Stimulated activated CD4-positive, alpha-beta T cell treated with anti-CD3 and anti-CD28 coated beads, Interleukin-4, amount 100 ng/mL, for 4 hours (primary cell): Measurements from ENCODE around the gene IQGAP2.
"Not testable (repeated sequence)": the region's sequence is repeated elsewhere in the genome, so short reads cannot be mapped to it uniquely, and the experiment has no call there.

Experiments
- DNase-seq, 2 experiments: peaks; one replicate each; pipeline ENCODE4 v3.0.0-alpha.2; 2020

Gene IQGAP2

GRCh38 chr5:76546497-76547102 is 143.5 kb downstream of the IQGAP2 start:
- peak in 1 of 2 experiments; percentile 53 for DNase-seq

GRCh38 chr5:76547242-76547890 is 144.3 kb downstream of the IQGAP2 start:
- DNase-seq: peak in 1 of 2 experiments; percentile 47

DNA sequence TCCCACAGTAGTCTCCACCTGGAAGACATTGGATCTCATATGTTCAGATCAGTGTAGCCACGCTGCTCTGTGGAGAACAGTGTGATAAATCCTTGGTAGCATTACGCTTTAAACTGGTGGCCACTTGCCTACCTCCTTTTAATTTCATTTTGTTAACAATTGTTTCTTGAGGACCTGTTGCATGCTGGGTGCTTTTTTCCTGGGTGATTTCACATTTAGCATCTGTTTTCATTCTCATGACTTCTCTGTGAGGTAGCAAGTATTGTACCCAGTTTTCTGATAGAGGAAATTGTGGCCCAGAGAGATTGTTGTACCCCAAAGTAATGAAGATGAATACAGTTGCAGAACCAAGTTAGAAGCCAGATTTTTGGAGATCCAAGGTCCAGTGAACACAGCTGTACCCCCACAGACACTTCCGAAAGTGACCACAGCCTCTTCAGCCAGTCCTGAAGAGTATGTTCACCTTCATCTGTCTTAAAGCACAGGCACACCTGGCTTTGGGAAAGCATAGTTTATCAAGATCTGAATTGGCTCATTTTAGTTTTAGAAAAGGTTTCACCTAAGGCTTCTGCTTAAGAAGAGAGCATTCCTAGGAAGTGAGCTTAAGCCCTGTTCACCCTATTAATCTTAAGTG is 144.9 kb downstream of the IQGAP2 start:
- DNase-seq: no peak

GRCh38 chr5:76548525-76549229 is 145.6 kb downstream of the IQGAP2 start:
- DNase-seq: no peak

GRCh38 chr5:76550881-76551280 is 147.8 kb downstream of the IQGAP2 start:
- DNase-seq: not testable (repeated sequence)

- no peak for DNase-seq
These were observed 149.5 kb downstream of the IQGAP2 start for GRCh38 chr5:76552546-76552945.

GRCh38 chr5:76553251-76553650 is 150.2 kb downstream of the IQGAP2 start:
- no peak for DNase-seq

DNA sequence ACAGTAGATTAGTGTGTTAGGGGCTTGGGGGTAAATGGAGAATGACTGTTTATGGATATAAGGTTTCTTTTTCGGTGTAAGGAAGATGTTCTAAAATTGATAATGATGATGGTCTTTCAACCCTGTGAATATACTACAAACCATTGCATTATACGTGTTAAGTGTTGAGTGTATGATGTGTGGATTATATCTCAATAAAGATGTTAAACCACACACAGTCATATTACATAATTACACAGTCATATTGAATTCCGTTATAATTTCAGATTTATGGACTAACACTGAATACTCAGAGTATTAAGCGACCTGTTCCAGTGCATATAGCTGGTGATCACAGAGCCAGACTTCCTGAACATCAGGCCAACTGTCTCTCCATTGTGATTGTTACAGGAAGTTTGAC is 152.0 kb downstream of the IQGAP2 start:
- no peak for DNase-seq

GRCh38 chr5:76555717-76556116 is 152.6 kb downstream of the IQGAP2 start:
- DNase-seq: no peak

DNA sequence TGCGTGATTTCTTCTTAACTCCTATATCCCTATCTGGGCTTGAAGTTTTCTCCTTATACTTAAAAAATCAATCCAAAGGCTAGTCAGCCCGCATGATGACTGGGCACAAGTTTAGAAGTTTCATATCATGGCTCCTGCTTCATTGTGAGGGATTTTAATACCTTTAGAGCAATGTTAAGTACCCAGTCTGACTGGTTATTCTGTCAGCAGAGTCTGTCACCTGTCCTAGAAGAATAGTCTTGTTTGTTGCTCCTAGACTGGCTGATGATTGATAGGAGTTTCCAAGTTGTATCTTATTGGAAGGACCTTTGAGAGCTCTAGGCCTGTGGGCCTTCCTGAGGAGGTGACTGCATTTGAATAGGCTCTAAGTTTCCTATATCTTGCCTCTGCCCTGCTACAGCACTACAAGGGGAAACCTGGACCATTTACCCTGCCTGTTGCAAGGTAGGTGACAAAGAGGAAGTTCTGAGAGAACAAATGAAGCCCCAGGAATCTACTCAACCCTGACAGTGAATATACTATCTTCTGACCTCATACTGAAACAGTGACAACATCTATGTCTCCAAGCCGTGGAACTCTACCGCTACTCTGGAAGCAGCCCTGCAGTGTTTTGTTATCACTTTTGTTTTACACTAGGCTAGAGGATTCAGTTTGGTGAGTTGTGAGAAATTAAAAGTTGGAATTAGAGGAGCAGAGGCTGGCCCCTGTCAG is 153.6 kb downstream of the IQGAP2 start:
- DNase-seq: no peak

GRCh38 chr5:76560952-76561891 is 158.1 kb downstream of the IQGAP2 start:
- DNase-seq: no peak

DNA sequence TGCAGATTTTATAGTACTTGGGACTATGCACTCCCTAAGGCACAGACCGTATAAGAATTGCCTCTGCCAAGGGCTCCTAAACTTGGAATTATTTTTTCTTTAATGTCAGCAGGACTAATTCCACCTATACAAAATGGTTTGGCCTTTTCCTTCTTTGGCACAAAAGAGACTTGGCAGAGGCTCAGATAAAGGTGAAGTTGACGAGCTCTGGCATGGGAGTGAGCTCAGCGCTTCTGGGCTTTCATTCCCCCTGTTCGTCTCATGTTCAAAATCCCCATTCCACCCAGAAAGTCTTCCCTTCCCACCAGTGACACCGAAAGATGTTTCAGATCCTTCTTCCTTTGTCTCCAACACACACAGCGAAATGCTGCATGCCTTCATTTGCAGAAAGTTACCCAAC is 158.9 kb downstream of the IQGAP2 start:
- DNase-seq: no peak

GRCh38 chr5:76565009-76565408 is 161.9 kb downstream of the IQGAP2 start:
- DNase-seq: no peak

DNA sequence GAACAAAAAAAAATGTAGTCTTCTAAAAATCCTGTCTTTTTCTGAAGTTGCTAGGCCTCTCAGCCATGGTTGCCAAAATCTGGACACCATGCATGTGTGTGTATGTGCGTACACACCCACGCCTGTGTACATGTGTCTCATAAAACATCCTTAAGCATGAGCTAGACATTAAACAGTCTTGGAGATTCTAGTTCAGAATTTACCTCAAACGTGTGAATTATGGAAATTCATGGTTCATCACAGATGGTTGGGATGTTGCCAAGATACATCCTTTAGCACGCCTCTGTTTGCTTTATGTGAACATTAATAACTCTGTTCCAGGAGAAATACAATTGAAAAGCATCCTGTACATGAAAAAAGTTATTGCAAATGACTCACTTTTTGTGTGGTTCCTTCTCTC is 167.1 kb downstream of the IQGAP2 start:
- no peak for DNase-seq

DNA sequence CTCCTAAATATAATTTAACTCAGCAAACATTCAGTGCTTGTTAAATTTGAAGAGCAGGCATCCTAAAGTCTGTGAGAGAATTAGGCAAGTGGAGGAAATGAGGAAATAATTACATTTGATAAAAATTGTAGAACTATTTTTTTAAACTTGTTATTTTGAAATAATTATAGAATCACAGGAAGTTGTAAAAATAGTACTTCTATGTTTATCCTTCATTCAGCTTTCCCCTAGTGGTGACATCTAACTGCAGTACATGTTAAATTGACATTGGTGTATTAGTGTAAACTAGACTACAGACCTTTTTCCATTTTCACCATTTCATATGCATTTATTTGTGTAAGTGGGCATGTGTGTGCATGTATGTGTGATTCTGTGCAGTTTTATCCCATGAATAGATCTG is 168.5 kb downstream of the IQGAP2 start:
- no peak for DNase-seq

- DNase-seq: no peak
These were observed 173.4 kb downstream of the IQGAP2 start for GRCh38 chr5:76576450-76576849.

- no peak for DNase-seq
These were observed 173.9 kb downstream of the IQGAP2 start for GRCh38 chr5:76576996-76577395.

GRCh38 chr5:76579166-76579937 is 176.3 kb downstream of the IQGAP2 start:
- DNase-seq: no peak

- DNase-seq: no peak
These were observed 177.9 kb downstream of the IQGAP2 start for GRCh38 chr5:76580981-76581380.

GRCh38 chr5:76582230-76583162 is 179.4 kb downstream of the IQGAP2 start:
- no peak for DNase-seq
